Measurements from ENCODE around the gene ARPP21. TPM values are rescaled to one million over a fixed set of nuclear protein-coding genes. Genes with fewer than 3 reads are reported as not detected.

Gene ARPP21
- total RNA-seq, 4 donors from 2014 or later, result not detected

DNA sequence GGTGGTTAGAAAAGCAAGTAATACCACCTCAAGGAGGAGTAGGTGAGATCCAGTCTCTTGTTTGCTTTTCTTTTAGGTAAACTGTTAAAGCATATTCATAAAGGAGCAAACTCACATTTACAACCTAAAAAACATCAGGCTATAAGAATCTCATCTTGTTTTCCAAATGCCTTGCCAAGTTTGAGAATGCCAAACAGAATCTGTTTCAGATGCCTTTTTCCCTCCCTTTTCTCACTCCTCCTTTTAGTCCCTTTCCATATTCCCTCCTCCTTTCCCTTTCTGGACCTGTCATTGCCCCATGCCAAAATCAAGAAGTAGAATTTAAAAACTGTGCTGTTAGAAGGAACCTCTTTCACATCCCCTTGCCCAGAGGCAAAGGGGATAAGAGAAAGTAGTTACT lies 140.3 kb downstream of the ARPP21 start:
- TF ChIP-seq, protein P1, sequence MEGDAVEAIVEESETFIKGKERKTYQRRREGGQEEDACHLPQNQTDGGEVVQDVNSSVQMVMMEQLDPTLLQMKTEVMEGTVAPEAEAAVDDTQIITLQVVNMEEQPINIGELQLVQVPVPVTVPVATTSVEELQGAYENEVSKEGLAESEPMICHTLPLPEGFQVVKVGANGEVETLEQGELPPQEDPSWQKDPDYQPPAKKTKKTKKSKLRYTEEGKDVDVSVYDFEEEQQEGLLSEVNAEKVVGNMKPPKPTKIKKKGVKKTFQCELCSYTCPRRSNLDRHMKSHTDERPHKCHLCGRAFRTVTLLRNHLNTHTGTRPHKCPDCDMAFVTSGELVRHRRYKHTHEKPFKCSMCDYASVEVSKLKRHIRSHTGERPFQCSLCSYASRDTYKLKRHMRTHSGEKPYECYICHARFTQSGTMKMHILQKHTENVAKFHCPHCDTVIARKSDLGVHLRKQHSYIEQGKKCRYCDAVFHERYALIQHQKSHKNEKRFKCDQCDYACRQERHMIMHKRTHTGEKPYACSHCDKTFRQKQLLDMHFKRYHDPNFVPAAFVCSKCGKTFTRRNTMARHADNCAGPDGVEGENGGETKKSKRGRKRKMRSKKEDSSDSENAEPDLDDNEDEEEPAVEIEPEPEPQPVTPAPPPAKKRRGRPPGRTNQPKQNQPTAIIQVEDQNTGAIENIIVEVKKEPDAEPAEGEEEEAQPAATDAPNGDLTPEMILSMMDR (IDR thresholded peaks at IDR 0.05; ENCODE audit: low read depth), result no peak

DNA sequence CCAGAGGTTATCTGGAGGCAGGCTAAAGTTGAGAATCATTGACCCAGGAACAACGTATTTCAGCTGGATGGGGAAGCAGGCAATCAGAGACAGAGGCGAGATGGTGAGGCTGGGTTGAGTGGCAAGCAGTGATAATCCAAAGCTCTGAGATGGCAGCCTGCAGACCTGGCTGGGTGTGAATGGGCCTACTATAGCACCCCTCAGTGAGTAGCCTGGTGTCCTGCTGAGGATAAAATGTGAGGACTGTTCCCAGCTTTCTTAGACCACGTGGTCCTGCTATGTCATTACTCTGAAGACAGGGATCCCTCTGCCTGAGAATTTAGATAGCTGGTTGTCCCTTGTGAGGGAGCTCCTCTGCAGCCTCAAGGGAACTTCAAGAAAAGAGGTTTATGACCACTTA lies 141.5 kb downstream of the ARPP21 start:
- TF ChIP-seq, protein P1 (IDR thresholded peaks at IDR 0.05; ENCODE audit: low read depth), result no peak

DNA sequence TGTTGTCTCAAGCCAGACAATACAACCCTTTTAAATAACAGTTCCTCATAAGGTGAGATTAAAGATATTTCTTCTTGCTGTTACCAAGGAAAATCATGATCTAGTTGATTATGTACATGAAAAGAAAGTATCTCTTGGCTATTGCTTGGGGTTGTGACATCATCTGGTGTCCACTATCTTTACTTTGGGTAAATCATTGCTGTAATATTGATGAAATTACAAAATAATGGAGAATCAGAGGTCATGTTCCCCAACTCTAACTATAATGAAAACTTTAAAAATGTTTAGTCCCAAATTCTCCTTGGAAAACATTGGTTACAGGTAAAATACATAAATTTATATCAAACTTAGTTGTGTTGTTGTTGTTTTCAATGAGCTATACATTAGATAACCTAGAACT lies 142.2 kb downstream of the ARPP21 start:
- TF ChIP-seq, protein P1 (IDR thresholded peaks at IDR 0.05; ENCODE audit: low read depth), result no peak

DNA sequence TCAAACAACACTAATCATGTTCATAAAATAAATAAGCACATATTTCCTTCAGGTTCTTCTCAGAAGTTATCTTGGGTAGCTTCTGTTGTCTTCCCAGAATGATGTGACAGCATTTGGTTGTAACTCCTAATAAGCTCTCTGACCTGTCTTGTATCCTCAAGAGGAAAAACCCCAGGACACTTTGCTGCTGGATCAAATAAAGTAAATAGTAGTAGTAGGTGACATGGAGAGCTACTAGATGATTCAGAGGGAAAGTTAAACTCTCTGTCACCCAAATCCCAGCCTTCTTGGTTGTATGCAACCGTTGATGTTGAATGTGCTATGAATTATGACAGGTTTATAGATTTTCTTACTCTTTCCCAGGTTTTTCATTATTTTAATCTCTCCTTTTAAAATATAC lies 143.0 kb downstream of the ARPP21 start:
- TF ChIP-seq, protein P1 (IDR thresholded peaks at IDR 0.05; ENCODE audit: low read depth), result no peak

DNA sequence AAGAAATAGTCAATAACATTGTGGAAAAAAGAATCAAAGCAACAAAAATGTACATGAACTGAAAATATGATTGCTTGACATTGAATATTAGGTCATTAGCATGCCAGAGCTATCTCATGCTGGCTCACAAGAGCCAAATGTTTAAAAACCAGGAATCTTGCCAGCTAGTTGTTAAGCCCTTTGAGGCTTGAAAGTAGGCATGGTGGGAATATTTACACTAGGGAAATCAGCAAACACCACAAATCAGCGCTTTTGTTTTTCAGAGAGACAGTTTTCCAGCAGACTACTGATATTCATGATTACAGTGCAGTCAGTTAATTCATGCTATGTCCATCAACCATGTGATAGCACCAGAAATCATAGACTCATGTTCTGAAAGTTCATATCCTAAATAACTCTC lies 144.8 kb downstream of the ARPP21 start:
- TF ChIP-seq, protein P1 (IDR thresholded peaks at IDR 0.05; ENCODE audit: low read depth), result no peak

DNA sequence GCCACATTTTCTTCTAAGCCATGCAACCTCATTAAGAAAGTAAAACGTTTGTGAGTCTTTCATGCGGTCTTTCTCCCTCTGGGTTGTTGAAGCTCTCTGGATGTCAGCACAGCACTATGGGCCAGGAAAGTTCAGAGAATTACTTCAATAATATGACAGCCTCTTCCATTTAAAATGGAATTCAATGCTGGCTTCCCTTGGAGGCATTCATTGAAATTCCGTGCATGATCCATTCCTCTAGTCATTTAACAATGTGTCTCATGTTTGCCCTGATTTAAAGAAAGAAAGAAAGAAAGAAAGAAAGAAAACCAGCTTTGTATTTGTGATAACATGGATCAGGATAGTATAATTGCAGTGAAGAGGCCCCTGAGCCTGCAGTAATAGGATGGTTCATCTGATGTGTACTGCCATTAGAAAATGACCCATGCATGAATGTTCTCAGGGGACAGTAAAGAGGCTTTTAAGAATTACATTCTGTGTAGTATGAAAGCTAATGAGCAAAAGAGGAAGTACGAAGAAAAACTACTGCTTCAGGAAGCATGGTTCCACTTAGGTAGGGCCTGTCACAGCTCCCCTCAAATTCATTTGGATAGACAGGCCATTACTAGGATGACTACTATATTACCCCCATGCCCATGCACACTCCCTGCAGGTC lies 146.0 kb downstream of the ARPP21 start:
- TF ChIP-seq, protein P1 (IDR thresholded peaks at IDR 0.05; ENCODE audit: low read depth), result no peak

DNA sequence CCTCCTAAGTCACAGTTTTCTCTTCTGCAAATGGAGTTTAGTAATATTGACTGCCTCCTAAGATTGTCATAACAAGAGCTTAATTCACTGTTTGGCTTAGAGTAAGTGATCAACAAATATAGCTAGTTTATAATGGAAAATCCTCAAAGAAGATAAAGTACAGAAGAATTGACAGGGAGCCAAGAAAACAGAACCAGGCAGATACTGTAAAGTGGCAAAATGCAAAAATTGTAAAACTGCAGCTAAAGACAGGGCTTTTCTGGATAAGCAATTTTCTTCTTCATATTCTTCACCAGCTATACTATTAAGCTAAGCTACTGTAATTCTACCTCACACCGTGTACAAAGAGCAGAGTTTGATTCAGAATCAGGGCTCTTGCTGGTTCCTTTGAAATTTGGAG lies 148.6 kb downstream of the ARPP21 start:
- TF ChIP-seq, protein P1 (IDR thresholded peaks at IDR 0.05; ENCODE audit: low read depth), result no peak
